Common myeloid progenitor, CD34-positive (primary cell): ENCODE data around the gene RHBDF1.
A peak's percentile ranks its signal among the peaks of the same experiment; 100 is the strongest.

Experiments used
- CTCF ChIA-PET: fragments of 350-600 bp; sonication (Branson Sonifier 250); formaldehyde crosslinking; loops from one replicate; lab custom pipeline; 2021; ENCODE audit warnings: antibody characterized with exemption; lab: Charles Lee
- POLR2A ChIA-PET: fragments of 350-600 bp; sonication (Branson Sonifier 250); formaldehyde crosslinking; loops from one replicate; lab custom pipeline; 2021; ENCODE audit warnings: antibody characterized with exemption; lab: Charles Lee
- DNase-seq, 3 donors: peaks; one replicate each; pipeline versions ENCODE4 v3.0.0 to v3.0.0-alpha.2; 2013
- H3K27ac ChIP-seq, 2 experiments: 1 replicate in 1 of 2; 2 replicates in 1 of 2; pipeline ENCODE4 v1.7.0; 2013; ENCODE audit warnings: inconsistent platforms in 2 of 2, low read length in 2 of 2, mild to moderate bottlenecking in 2 of 2, low read depth in 1 of 2, moderate library complexity in 1 of 2; ENCODE audit not compliant: severe bottlenecking in 2 of 2, insufficient read depth in 1 of 2, poor library complexity in 1 of 2
- H3K27me3 ChIP-seq, 5 experiments: replicated peaks in 2 of 5; 1 replicate in 3 of 5; 2 replicates in 2 of 5; pipeline versions ENCODE4 v1.6.1 to v1.7.0; 2013; ENCODE audit warnings: low read length in 4 of 5, mild to moderate bottlenecking in 2 of 5, moderate library complexity in 2 of 5, inconsistent platforms in 1 of 5; ENCODE audit not compliant: insufficient read depth in 5 of 5, control insufficient read depth in 4 of 5
- H3K36me3 ChIP-seq, 4 experiments: 1 replicate in 2 of 4; 2 replicates in 2 of 4; pipeline versions ENCODE4 v1.6.1 to v1.7.0; 2013; ENCODE audit warnings: low read length in 3 of 4, control low read depth in 1 of 4, mild to moderate bottlenecking in 1 of 4; ENCODE audit not compliant: control insufficient read depth in 4 of 4, insufficient read depth in 4 of 4
- H3K4me1 ChIP-seq, 4 experiments: 1 replicate in 3 of 4; 2 replicates in 1 of 4; pipeline versions ENCODE4 v1.6.1 to v1.7.1; 2013; ENCODE audit warnings: low read length in 3 of 4, mild to moderate bottlenecking in 3 of 4, control low read depth in 1 of 4, inconsistent platforms in 1 of 4, moderate library complexity in 1 of 4; ENCODE audit not compliant: control insufficient read depth in 4 of 4, insufficient read depth in 4 of 4; ENCODE audit errors: control extremely low read depth in 1 of 4
- H3K4me3 ChIP-seq, 7 experiments: 1 replicate in 4 of 7; 2 replicates in 3 of 7; pipeline versions ENCODE4 v1.5.1 to v1.7.0; 2013; ENCODE audit warnings: mild to moderate bottlenecking in 7 of 7, low read length in 6 of 7, moderate library complexity in 6 of 7, inconsistent platforms in 2 of 7, low read depth in 2 of 7, control low read depth in 1 of 7; ENCODE audit not compliant: insufficient read depth in 4 of 7, control insufficient read depth in 1 of 7; ENCODE audit errors: extremely low read depth in 1 of 7
- H3K9me3 ChIP-seq, 5 experiments: 1 replicate in 4 of 5; 2 replicates in 1 of 5; pipeline versions ENCODE4 v1.6.1 to v1.7.1; 2013; ENCODE audit warnings: low read length in 4 of 5, mild to moderate bottlenecking in 2 of 5, inconsistent platforms in 1 of 5, low read depth in 1 of 5, moderate library complexity in 1 of 5; ENCODE audit not compliant: control insufficient read depth in 4 of 5, insufficient read depth in 2 of 5; ENCODE audit errors: control extremely low read depth in 1 of 5
- WGBS: methylation state at CpG from one replicate; pipeline ENCODE4 v1.1.5; 2013; ENCODE audit not compliant: insufficient coverage; 5-methylcytosine and 5-hydroxymethylcytosine counted together

The RHBDF1 gene

DNA sequence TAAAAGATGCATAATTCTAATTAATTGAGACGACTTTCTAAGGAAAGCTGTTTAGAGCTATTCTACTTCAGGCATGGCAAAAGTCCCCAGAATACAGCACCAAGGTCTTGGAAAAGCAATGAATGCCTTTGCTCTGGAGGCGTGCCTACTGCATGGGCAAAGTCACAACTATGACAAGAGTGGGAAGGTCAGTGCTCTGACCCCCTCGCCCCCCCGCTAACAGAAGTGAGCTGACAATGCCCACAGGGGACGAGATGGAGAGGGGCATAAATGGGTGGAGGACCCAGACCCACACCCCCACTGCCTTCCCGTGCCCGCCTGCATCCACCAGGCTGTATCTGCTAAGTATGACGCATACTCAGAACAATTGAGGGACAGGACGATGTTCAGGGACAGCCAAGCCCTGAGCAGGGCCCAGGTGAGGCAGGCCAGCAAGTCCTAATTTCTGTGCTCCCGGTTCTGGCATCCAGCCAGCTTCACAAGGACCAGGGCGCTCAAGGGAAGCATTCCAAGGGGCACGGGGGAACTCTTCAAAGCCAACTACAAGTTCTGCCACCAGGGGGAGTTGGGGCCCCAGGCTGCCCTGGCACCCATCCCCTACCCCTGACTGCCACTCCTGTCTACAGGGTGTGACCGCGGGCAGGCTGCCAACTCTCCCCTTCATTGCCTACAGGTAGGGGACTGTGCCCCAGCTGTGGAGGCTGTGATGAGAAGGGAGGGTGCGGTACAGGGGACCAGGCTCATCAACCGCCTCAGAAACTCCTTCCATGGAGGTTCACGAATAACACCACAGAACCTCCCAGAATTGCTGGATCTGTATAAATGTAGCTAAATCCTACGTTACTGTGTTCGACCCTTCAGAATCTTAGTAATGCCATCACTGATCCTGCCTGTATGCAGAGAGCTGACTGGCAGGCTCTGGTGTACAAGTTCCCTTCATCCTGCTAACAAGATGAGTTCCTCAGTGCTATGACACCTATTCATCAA lies 45.2 kb upstream of the RHBDF1 start:
- Histone ChIP-seq H3K9me3 (no peaks in the 10 kb centered on the region), H3K4me3 (no peak overlapping the region), H3K27me3 (no peaks in the 10 kb centered on the region), H3K36me3 (peaks cover 2 to 32% (median 12%) of the 10 kb centered on the region in 4 experiments), H3K27ac (no peak overlapping the region), H3K4me1 (peaks cover 0 to 16% (median 12%) of the 10 kb centered on the region in 4 experiments)
- DNase-seq: peak; percentile 72 to 77 (median 73)
- ChIA-PET CTCF (interaction anchor here (0.6 to 5.5 kb wide), 21 partner anchors 11 to 247 kb away, joined by 3 to 59 read pairs (median 5); partner anchors contain the start of gene HBQ1), POLR2A (interaction anchor here (0.6 kb wide), 1 partner anchor 28 kb away, joined by 3 read pairs; no protein-coding TSS in a partner anchor)
- WGBS: 69% methylated on average over 16 of the region's 19 CpGs

GRCh38 chr16:116015-116414 lies 43.6 kb upstream of the RHBDF1 start:
- POLR2A ChIA-PET: no interaction called here
- Histone ChIP-seq H3K4me1 (peaks cover 0 to 19% (median 13%) of the 10 kb centered on the region in 4 experiments), H3K27ac (no peak overlapping the region), H3K4me3 (no peak overlapping the region), H3K9me3 (no peaks in the 10 kb centered on the region), H3K36me3 (peaks cover 1 to 39% (median 16%) of the 10 kb centered on the region in 4 experiments), H3K27me3 (no peaks in the 10 kb centered on the region)
- WGBS: 76% methylated on average over 4 of the region's 7 CpGs
- DNase-seq: no peak
- CTCF ChIA-PET: interaction anchor here (0.7 to 5.5 kb wide), 7 partner anchors 10 to 66 kb away, joined by 3 to 59 read pairs (median 16); partner anchors contain the start of gene HBQ1

DNA sequence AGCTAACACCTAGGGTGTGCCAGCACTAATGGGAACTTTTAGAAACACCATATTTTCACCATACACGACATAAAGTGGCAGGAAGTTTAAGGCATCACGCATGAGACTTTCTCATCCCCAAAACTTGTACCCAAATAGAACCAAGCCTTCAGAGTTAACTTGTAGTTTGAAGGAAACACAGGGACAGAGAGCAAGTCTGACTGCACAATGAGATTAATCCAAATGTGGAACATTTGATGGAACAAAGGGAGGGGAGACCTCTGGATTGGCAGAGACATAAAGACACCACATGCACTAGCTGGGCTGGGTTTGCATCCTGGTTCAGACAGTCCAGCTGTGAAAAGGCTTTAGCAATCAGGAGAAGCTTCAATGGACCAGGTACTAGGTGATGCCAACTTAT lies 41.9 kb upstream of the RHBDF1 start:
- Histone ChIP-seq H3K27me3 (no peaks in the 10 kb centered on the region), H3K36me3 (peaks cover 2 to 39% (median 24%) of the 10 kb centered on the region in 4 experiments), H3K9me3 (no peaks in the 10 kb centered on the region), H3K4me1 (peaks cover 0 to 16% (median 12%) of the 10 kb centered on the region in 4 experiments), H3K27ac (peak overlapping the region in 1 of 2 experiments; percentile 62), H3K4me3 (no peak overlapping the region)
- DNase-seq: no peak
- ChIA-PET CTCF (interaction anchor here (1.2 kb wide), 1 partner anchor 42 kb away, joined by 3 read pairs; no protein-coding TSS in a partner anchor), POLR2A (interaction anchor here (0.6 kb wide), 1 partner anchor 80 kb away, joined by 3 read pairs; no protein-coding TSS in a partner anchor)
- WGBS: 80% methylated on average over 1 of the region's 2 CpGs

GRCh38 chr16:112153-112840 lies 39.9 kb upstream of the RHBDF1 start:
- H3K4me3 ChIP-seq: no peak overlapping the region
- no peaks in the 10 kb centered on the region for H3K9me3 ChIP-seq
- POLR2A ChIA-PET: no interaction called here
- no peaks in the 10 kb centered on the region for H3K27me3 ChIP-seq
- CTCF ChIA-PET: interaction anchor here (2.4 kb wide), 1 partner anchor 14 kb away, joined by 5 read pairs; no protein-coding TSS in a partner anchor
- H3K27ac ChIP-seq: peak overlapping the region in 1 of 2 experiments; percentile 70
- DNase-seq: no peak
- peaks cover 7 to 42% (median 24%) of the 10 kb centered on the region in 4 experiments for H3K36me3 ChIP-seq
- 97% methylated on average over 19 of the region's 21 CpGs for WGBS
- H3K4me1 ChIP-seq: peaks cover 0 to 16% (median 12%) of the 10 kb centered on the region in 4 experiments

DNA sequence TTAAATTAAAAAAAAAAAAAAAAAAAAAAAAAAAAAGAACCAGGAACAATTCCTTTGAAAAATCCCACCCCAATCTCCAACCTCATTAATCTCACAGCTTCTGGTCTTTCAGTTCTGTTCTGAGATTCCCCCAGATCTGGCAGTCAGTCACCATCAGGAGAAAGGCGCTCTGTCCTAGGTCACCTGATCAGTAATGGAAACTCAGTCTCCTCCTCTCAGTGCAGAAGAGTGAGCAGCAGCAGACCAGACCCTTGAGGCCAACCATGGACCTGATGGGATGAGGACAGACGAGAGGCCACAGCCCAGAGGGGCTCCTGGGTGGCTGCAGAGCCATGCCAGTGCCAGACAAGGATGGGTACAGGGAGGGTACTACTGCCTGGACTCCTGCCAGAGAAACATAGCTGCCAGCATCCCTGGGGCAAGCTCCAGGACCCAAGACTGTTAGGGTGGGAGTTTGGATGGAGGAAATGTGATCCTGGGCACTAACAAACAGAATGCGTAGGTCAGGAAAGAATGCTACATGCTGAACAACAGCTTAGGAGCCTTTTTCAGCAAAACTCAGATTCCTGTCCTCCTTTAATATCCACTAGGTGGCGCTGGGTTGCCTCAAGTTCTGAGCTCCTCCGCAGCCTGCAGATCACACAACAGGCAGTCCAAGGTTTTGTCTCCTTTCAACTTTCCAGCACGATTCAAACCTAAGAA lies 34.3 kb upstream of the RHBDF1 start:
- no peak overlapping the region for H3K4me3 ChIP-seq
- DNase-seq: peak; percentile 76 to 88 (median 85)
- POLR2A ChIA-PET: no interaction called here
- peaks cover 9 to 44% (median 20%) of the 10 kb centered on the region in 4 experiments for H3K36me3 ChIP-seq
- CTCF ChIA-PET: interaction anchor here (0.7 to 5.4 kb wide), 28 partner anchors 9 to 263 kb away, joined by 3 to 54 read pairs (median 5); partner anchors contain the start of genes HBQ1, MRPL28, POLR3K and SNRNP25
- WGBS: 23% methylated on average over 6 of the region's 6 CpGs
- no peak overlapping the region for H3K27ac ChIP-seq
- H3K27me3 ChIP-seq: no peaks in the 10 kb centered on the region
- H3K9me3 ChIP-seq: no peaks in the 10 kb centered on the region
- H3K4me1 ChIP-seq: peaks cover 0 to 16% (median 7%) of the 10 kb centered on the region in 4 experiments

- POLR2A ChIA-PET: no interaction called here
Observed at GRCh38 chr16:105521-105920, 33.1 kb upstream of the RHBDF1 start.

More at GRCh38 chr16:105521-105920, 33.1 kb upstream of the RHBDF1 start:
- H3K9me3 ChIP-seq: no peaks in the 10 kb centered on the region
- peaks cover 0 to 16% (median 7%) of the 10 kb centered on the region in 4 experiments for H3K4me1 ChIP-seq
- peaks cover 9 to 44% (median 22%) of the 10 kb centered on the region in 4 experiments for H3K36me3 ChIP-seq
- CTCF ChIA-PET: interaction anchor here (1.1 to 5.4 kb wide), 15 partner anchors 10 to 87 kb away, joined by 3 to 54 read pairs (median 5); partner anchors contain the start of genes HBQ1 and RHBDF1
- H3K27ac ChIP-seq: no peak overlapping the region
- WGBS: 98% methylated on average over 6 of the region's 6 CpGs
- H3K27me3 ChIP-seq: no peaks in the 10 kb centered on the region
- no peak overlapping the region for H3K4me3 ChIP-seq
- DNase-seq: no peak
